ENCODE data around the gene BICD1. TPM values are rescaled to one million over a fixed set of nuclear protein-coding genes. Genes with fewer than 3 reads are reported as not detected.

The BICD1 gene
- total and polyA plus RNA-seq, 2 of the 13 experiments (the other 11 are each of a cell fraction or from before 2014, with no cell fraction given), result 4.5 to 5.2 TPM

DNA sequence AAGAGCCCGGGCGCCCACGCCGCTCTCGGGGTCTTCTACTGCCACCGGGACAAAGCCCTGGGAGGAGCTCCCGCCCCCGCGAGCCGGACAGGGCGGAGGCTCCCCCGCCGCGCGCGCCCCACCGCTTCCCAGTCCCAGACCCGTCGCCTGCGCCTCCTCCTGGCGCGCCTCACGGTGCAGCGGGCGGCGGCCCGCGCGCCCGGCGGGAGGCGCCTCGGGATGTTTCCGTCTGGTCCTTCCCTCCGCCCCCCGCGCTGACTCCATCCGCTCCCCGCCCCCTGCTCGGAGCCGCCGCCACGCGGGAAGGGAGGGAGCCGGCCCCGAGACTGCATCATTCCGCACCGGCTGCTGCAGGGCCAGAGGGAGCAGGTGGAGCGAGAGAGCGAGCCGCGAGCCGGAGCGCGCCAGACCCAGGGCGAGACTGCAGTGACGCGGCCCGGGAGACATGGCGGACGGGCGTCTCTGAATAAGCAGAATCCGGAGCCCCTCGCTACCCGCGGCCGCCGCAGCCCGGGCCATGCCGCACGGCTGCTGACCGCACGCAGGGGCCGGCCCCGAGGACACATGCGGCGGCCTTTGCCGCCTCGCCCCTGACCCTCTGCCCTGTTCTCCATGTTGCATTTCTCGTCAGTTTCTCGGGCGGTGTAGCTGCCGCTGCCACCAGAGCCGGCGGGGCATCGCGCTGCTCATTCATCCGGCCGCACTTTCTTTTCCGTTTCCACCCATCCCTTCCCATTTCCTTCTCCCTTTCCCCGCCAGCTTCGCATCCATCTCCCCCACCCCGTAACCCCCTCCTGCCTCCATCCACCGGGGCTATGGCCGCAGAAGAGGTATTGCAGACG, at the start of gene BICD1 (continued):
- TF ChIP-seq, protein P1, sequence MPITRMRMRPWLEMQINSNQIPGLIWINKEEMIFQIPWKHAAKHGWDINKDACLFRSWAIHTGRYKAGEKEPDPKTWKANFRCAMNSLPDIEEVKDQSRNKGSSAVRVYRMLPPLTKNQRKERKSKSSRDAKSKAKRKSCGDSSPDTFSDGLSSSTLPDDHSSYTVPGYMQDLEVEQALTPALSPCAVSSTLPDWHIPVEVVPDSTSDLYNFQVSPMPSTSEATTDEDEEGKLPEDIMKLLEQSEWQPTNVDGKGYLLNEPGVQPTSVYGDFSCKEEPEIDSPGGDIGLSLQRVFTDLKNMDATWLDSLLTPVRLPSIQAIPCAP (CRISPR knock-in tag; IDR thresholded peaks at IDR 0.05; ENCODE audit: low read depth), result no peak
- TF ChIP-seq SMARCC2 (IDR thresholded peaks at IDR 0.05) (no peak), ZNF335 (CRISPR knock-in tag; IDR thresholded peaks at IDR 0.05) (no peak), ARNT2 (CRISPR knock-in tag; IDR thresholded peaks at IDR 0.05; ENCODE audit: low read depth) (peak; percentile 78), ZNF3 (CRISPR knock-in tag; IDR thresholded peaks at IDR 0.05) (no peak), TCF12 (IDR thresholded peaks at IDR 0.05) (no peak), TCF12 (CRISPR knock-in tag; IDR thresholded peaks at IDR 0.05) (0 out of 2 replicates have a peak, but pooled peaks have one; percentile 48), ZBTB7A (CRISPR knock-in tag; IDR thresholded peaks at IDR 0.05) (0 out of 2 replicates have a peak, but pooled peaks have one; percentile 45), TGIF2 (CRISPR knock-in tag; IDR thresholded peaks at IDR 0.05) (no peak; the same call in 1 of the 2 replicates), MIER2 (CRISPR knock-in tag; IDR thresholded peaks at IDR 0.05) (peak; percentile 15; the same call in 1 of the 2 replicates), TEAD2 (CRISPR knock-in tag; IDR thresholded peaks at IDR 0.05) (no peak), ZNF20 (CRISPR knock-in tag; IDR thresholded peaks at IDR 0.05) (no peak), THAP11 (CRISPR knock-in tag; IDR thresholded peaks at IDR 0.05) (peak; percentile 70)
- TF ChIP-seq, protein P2, sequence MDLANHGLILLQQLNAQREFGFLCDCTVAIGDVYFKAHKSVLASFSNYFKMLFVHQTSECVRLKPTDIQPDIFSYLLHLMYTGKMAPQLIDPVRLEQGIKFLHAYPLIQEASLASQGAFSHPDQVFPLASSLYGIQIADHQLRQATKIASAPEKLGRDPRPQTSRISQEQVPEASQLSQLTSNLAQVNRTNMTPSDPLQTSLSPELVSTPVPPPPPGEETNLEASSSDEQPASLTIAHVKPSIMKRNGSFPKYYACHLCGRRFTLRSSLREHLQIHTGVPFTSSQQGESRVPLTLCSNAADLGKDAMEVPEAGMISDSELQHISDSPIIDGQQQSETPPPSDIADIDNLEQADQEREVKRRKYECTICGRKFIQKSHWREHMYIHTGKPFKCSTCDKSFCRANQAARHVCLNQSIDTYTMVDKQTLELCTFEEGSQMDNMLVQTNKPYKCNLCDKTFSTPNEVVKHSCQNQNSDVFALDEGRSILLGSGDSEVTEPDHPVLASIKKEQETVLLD (CRISPR knock-in tag; IDR thresholded peaks at IDR 0.05; ENCODE audit: low read depth), result peak; percentile 83
- TF ChIP-seq, protein P3, sequence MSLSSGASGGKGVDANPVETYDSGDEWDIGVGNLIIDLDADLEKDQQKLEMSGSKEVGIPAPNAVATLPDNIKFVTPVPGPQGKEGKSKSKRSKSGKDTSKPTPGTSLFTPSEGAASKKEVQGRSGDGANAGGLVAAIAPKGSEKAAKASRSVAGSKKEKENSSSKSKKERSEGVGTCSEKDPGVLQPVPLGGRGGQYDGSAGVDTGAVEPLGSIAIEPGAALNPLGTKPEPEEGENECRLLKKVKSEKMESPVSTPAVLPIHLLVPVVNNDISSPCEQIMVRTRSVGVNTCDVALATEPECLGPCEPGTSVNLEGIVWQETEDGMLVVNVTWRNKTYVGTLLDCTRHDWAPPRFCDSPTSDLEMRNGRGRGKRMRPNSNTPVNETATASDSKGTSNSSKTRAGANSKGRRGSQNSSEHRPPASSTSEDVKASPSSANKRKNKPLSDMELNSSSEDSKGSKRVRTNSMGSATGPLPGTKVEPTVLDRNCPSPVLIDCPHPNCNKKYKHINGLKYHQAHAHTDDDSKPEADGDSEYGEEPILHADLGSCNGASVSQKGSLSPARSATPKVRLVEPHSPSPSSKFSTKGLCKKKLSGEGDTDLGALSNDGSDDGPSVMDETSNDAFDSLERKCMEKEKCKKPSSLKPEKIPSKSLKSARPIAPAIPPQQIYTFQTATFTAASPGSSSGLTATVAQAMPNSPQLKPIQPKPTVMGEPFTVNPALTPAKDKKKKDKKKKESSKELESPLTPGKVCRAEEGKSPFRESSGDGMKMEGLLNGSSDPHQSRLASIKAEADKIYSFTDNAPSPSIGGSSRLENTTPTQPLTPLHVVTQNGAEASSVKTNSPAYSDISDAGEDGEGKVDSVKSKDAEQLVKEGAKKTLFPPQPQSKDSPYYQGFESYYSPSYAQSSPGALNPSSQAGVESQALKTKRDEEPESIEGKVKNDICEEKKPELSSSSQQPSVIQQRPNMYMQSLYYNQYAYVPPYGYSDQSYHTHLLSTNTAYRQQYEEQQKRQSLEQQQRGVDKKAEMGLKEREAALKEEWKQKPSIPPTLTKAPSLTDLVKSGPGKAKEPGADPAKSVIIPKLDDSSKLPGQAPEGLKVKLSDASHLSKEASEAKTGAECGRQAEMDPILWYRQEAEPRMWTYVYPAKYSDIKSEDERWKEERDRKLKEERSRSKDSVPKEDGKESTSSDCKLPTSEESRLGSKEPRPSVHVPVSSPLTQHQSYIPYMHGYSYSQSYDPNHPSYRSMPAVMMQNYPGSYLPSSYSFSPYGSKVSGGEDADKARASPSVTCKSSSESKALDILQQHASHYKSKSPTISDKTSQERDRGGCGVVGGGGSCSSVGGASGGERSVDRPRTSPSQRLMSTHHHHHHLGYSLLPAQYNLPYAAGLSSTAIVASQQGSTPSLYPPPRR (CRISPR knock-in tag; IDR thresholded peaks at IDR 0.05; ENCODE audit: borderline replicate concordance), result no peak
- TF ChIP-seq, protein P4, sequence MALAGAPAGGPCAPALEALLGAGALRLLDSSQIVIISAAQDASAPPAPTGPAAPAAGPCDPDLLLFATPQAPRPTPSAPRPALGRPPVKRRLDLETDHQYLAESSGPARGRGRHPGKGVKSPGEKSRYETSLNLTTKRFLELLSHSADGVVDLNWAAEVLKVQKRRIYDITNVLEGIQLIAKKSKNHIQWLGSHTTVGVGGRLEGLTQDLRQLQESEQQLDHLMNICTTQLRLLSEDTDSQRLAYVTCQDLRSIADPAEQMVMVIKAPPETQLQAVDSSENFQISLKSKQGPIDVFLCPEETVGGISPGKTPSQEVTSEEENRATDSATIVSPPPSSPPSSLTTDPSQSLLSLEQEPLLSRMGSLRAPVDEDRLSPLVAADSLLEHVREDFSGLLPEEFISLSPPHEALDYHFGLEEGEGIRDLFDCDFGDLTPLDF (CRISPR knock-in tag; IDR thresholded peaks at IDR 0.05), result peak; percentile 80
- TF ChIP-seq, protein P5, sequence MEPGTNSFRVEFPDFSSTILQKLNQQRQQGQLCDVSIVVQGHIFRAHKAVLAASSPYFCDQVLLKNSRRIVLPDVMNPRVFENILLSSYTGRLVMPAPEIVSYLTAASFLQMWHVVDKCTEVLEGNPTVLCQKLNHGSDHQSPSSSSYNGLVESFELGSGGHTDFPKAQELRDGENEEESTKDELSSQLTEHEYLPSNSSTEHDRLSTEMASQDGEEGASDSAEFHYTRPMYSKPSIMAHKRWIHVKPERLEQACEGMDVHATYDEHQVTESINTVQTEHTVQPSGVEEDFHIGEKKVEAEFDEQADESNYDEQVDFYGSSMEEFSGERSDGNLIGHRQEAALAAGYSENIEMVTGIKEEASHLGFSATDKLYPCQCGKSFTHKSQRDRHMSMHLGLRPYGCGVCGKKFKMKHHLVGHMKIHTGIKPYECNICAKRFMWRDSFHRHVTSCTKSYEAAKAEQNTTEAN (CRISPR knock-in tag; conservative IDR thresholded peaks at IDR 0.05), result 0 out of 2 replicates have a peak, but pooled peaks have one; percentile 46
- TF ChIP-seq, protein P6, sequence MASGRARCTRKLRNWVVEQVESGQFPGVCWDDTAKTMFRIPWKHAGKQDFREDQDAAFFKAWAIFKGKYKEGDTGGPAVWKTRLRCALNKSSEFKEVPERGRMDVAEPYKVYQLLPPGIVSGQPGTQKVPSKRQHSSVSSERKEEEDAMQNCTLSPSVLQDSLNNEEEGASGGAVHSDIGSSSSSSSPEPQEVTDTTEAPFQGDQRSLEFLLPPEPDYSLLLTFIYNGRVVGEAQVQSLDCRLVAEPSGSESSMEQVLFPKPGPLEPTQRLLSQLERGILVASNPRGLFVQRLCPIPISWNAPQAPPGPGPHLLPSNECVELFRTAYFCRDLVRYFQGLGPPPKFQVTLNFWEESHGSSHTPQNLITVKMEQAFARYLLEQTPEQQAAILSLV (CRISPR knock-in tag; IDR thresholded peaks at IDR 0.05; ENCODE audit: borderline replicate concordance), result peak; percentile 32; the same call in 1 of the 2 replicates

Measured in HepG2 (cell line).